GM18909 (cell line): ENCODE results near the gene DGKI.

Experiments
- ATAC-seq: cut with Tn5 transposase; IDR thresholded peaks from one replicate; pipeline ENCODE4 v1.9.1; 2021; ENCODE audit warnings: mild to moderate bottlenecking; ENCODE audit not compliant: unreplicated experiment, poor library complexity

DGKI gene

GRCh38 chr7:137342828-137343261 lies 503.9 kb downstream of the DGKI start:
- ATAC-seq: no peak

GRCh38 chr7:137342265-137342664 lies 504.5 kb downstream of the DGKI start:
- ATAC-seq: no peak

- ATAC-seq: no peak
Observed at GRCh38 chr7:137337902-137338301, 508.9 kb downstream of the DGKI start.

GRCh38 chr7:137335814-137336213 lies 511.0 kb downstream of the DGKI start:
- no peak for ATAC-seq

- no peak for ATAC-seq
Observed at GRCh38 chr7:137331378-137331777, 515.4 kb downstream of the DGKI start.
